Upper lobe of left lung (tissue), 4 donors: Measurements from ENCODE around the gene CEACAM19.

Experiments
- CTCF ChIP-seq, 6 experiments: fragments of 450-650 bp in 4 of 6; fragments of 200-600 bp in 2 of 6; sonication (generic) in 2 of 6; IDR thresholded peaks; one replicate each; pipeline ENCODE4 v1.5.1; 2016 to 2019; ENCODE audit warnings: antibody characterized with exemption in 6 of 6
- POLR2A ChIP-seq, 4 donors: fragments of 450-650 bp; IDR thresholded peaks; one replicate each; pipeline ENCODE4 v1.5.1; 2016 to 2017; ENCODE audit warnings: antibody characterized with exemption in 4 of 4, mild to moderate bottlenecking in 2 of 4
- POLR2AphosphoS5 ChIP-seq, 2 donors: sonication (generic); formaldehyde crosslinking; IDR thresholded peaks; one replicate each; pipeline ENCODE4 v1.5.1; 2017; ENCODE audit warnings: antibody characterized with exemption in 2 of 2

GRCh38 chr19:44661904-44662303 lies 9.4 kb upstream of the CEACAM19 start:
- TF ChIP-seq CTCF (IDR thresholded peaks at IDR 0.05) (no peak), POLR2AphosphoS5 (IDR thresholded peaks at IDR 0.05) (no peak), POLR2A (IDR thresholded peaks at IDR 0.05) (no peak)
